Measurements from ENCODE around the gene IQCH.

The IQCH gene

DNA sequence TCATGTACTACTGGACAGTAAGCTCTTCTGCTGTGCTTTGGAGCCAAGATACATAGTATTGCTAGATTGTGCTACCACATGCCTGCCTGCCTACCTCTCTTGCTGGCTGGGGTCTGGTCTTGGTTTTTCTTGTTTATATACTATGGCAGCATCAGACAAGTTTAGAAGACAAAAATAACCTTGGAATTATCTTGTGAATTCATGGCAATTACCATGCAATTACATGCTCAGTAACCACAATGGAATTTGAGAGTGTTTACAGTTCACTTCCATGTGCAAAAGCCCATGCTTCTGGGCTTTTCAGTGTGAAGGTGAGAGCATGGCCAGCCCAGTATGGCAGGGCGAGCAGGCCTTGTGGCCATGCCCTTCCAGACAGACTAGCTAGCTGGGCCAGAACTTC is 218.4 kb downstream of the IQCH start:
- no peak overlapping the region for H3K4me2 ChIP-seq
- H3K27me3 ChIP-seq = no peaks in the 10 kb centered on the region
- no peak overlapping the region for H3K9ac ChIP-seq
- H3K4me3 ChIP-seq = no peak overlapping the region
- TF ChIP-seq Cebpa-rat (IDR thresholded peaks at IDR 0.05) = no peak
- peaks cover 0 to 3% (median 0%) of the 10 kb centered on the region in 11 experiments; a peak in 1 of 22 replicates for H3K36me3 ChIP-seq
- H3K9me3 ChIP-seq (replicated peaks in 1 of 11) = no peaks in the 10 kb centered on the region
- H4K20me1 ChIP-seq = no peaks in the 10 kb centered on the region
- no peaks in the 10 kb centered on the region for H3K4me1 ChIP-seq
- no peak overlapping the region for H3K27ac ChIP-seq

DNA sequence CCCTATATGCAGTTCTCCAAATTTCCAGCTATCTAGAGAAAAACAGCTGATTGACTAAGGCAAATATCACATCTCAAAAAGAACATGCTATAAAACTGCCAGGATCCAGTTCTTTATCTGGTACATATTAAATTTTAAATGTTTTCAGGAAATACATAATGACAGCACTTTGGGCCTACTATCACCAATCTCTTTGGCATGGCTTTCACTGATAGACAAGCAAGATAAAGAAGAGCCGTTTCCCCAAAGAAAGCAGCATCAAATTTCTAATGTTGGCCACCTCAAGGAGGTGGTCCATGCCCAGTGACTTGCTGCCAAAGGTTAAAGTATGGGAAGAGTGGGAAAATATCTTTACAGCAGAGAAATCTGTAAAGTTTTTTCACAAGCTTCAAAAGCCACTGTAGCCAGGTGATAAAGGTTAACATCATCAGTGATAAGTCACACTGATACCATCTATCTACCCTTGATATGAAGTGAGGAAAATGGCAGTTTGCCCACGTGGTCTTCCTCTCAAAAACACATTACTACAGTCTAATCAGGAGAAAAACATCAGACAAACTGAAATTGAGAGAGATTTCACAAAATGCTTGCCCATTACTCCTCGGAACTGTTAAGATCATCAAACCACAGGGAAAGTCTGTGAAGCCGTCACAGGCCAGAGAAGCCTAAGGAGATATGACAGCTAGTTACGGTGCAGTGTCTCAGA is 220.0 kb downstream of the IQCH start:
- Histone ChIP-seq H3K27ac (no peak overlapping the region), H3K4me2 (no peak overlapping the region), H3K4me1 (no peaks in the 10 kb centered on the region), H3K9ac (no peak overlapping the region), H3K4me3 (no peak overlapping the region), H3K36me3 (peaks cover 0 to 3% (median 0%) of the 10 kb centered on the region in 11 experiments; a peak in 1 of 22 replicates), H3K27me3 (no peaks in the 10 kb centered on the region), H3K9me3 (replicated peaks in 1 of 11) (no peaks in the 10 kb centered on the region), H4K20me1 (no peaks in the 10 kb centered on the region)
- TF ChIP-seq Cebpa-rat (IDR thresholded peaks at IDR 0.05) = no peak

DNA sequence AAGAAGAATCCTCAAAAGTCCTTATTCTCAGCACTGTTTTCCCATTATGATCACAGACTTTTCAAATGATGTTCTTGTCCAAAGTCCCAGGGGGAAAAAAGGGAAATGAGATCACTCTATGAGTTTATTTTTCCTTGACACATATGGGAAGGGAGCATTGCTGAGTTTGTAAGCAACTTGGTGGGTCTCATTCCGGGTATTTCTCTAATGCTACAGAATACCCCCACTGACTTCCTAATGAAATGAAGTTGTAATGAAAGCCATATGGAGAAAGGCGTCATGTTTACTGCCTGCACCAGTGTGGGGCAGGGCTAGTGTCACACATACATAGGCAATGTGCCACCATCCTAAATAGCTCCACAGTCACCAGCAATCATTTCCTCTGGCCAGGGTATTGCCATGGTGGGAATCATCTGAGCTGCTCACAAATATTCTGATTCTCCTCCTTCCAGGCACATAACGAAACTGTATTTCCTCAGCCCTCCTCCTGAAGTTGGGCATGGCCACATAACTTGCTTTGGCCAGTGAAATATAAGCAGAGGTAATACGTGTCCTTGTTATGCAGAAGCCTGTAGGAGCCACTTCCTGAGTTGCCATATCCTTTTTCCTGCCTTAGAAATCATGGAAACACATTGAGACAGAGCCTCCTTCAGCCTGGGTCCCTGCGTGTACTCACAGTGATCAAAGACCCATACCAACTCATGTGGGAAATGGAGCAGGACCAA is 225.4 kb downstream of the IQCH start:
- H3K36me3 ChIP-seq = no peaks in the 10 kb centered on the region
- no peak for TF ChIP-seq Cebpa-rat (IDR thresholded peaks at IDR 0.05)
- no peak overlapping the region for H3K4me3 ChIP-seq
- no peak overlapping the region for H3K27ac ChIP-seq
- H3K4me1 ChIP-seq = no peaks in the 10 kb centered on the region
- H3K27me3 ChIP-seq = no peaks in the 10 kb centered on the region
- no peaks in the 10 kb centered on the region for H4K20me1 ChIP-seq
- H3K9me3 ChIP-seq (replicated peaks in 1 of 11) = peaks cover 0 to 4% (median 0%) of the 10 kb centered on the region in 11 experiments; a peak in 1 of 22 replicates
- no peak overlapping the region for H3K4me2 ChIP-seq
- no peak overlapping the region for H3K9ac ChIP-seq

DNA sequence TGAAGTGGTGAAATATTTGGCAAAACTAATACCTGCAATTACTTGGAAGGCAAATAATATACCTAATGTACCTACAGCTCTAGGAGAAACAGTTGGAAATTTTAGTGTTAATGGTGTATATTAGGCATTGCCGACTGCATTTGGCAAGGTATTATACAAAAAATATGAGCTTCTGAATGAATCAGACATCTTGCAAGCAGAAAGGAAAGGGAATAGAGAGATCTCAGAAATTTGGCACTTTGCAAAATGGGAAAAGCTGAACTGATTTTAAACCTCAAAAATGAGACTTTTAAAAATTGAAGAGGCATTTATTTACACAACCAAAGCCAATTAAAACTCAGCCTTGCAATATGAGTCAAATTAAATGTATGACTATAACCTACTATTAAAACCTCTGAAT is 226.2 kb downstream of the IQCH start:
- TF ChIP-seq Cebpa-rat (IDR thresholded peaks at IDR 0.05) = no peak
- H3K4me1 ChIP-seq = no peaks in the 10 kb centered on the region
- no peak overlapping the region for H3K4me2 ChIP-seq
- H3K27ac ChIP-seq = no peak overlapping the region
- no peak overlapping the region for H3K9ac ChIP-seq
- H3K9me3 ChIP-seq (replicated peaks in 1 of 11) = peaks cover 0 to 4% (median 0%) of the 10 kb centered on the region in 11 experiments; a peak in 2 of 22 replicates
- H3K27me3 ChIP-seq = no peaks in the 10 kb centered on the region
- H4K20me1 ChIP-seq = no peaks in the 10 kb centered on the region
- no peaks in the 10 kb centered on the region for H3K36me3 ChIP-seq
- no peak overlapping the region for H3K4me3 ChIP-seq

DNA sequence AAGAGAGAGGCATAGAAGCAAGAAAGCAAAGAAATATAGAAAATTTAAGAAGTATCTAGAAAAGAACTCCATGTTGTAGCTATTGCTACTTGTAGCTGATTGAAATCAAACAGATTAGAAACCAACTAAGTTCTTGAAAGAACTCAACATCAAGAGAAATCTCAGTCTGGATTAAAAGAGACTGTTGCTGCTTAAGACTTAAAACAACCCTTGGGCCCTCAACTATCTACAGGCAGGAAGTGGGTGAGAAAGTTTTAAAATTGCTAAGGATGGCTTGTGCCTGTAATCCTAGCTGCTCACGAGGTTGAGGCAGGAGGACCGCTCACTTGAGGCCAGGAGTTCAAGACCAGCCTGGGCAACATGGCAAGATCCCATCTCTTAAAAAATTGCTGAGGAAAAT is 227.1 kb downstream of the IQCH start:
- peaks cover 0 to 4% (median 0%) of the 10 kb centered on the region in 11 experiments; a peak in 2 of 22 replicates for H3K9me3 ChIP-seq (replicated peaks in 1 of 11)
- no peak for TF ChIP-seq Cebpa-rat (IDR thresholded peaks at IDR 0.05)
- H3K9ac ChIP-seq = no peak overlapping the region
- H4K20me1 ChIP-seq = no peaks in the 10 kb centered on the region
- no peaks in the 10 kb centered on the region for H3K4me1 ChIP-seq
- no peak overlapping the region for H3K27ac ChIP-seq
- H3K4me3 ChIP-seq = no peak overlapping the region
- no peaks in the 10 kb centered on the region for H3K27me3 ChIP-seq
- no peak overlapping the region for H3K4me2 ChIP-seq
- H3K36me3 ChIP-seq = no peaks in the 10 kb centered on the region

GRCh38 chr15:67495585-67495984 is 241.0 kb downstream of the IQCH start:
- no peaks in the 10 kb centered on the region for H3K9me3 ChIP-seq (replicated peaks in 1 of 11)
- no peaks in the 10 kb centered on the region for H3K27me3 ChIP-seq
- no peak overlapping the region for H3K4me2 ChIP-seq
- H3K4me3 ChIP-seq = no peak overlapping the region
- no peaks in the 10 kb centered on the region for H3K36me3 ChIP-seq
- H3K27ac ChIP-seq = no peak overlapping the region
- no peak for TF ChIP-seq Cebpa-rat (IDR thresholded peaks at IDR 0.05)
- no peak overlapping the region for H3K9ac ChIP-seq
- H4K20me1 ChIP-seq = no peaks in the 10 kb centered on the region
- no peaks in the 10 kb centered on the region for H3K4me1 ChIP-seq

DNA sequence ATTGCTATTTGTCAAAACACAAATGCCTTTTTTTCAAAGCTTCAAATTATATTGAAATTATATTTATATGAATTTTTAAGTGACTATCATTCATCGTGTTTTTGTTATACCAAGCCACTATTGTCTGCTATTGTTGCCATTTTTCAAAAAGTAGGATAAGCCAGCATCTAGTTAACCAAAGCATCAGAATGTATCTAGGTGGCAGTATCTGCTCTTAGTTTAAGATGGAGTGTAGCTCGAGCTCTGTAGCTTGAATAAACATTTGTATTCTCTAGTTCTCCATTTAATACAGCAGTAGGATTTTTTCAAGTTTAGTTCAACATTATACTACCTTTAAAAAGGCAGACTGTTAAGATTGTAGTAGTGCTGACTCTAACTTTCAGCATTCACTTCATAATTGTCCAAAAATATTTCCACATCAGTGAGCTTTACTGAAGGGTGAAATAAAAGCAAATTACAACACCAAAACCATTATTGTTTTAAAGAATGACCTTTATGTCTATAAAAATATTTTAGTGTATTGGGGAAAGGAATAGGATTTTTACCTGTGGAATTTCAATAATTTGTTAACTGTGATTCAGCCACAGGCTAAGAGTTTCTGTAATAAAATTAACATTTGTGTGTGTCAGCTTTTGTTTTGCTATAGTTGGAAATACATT is 246.7 kb downstream of the IQCH start:
- peaks cover 3 to 22% (median 6%) of the 10 kb centered on the region in 10 experiments; a peak in 16 of 20 replicates for H3K4me1 ChIP-seq
- no peak overlapping the region for H3K4me3 ChIP-seq
- no peaks in the 10 kb centered on the region for H3K36me3 ChIP-seq
- no peak overlapping the region for H3K4me2 ChIP-seq
- H3K9me3 ChIP-seq (replicated peaks in 1 of 11) = no peaks in the 10 kb centered on the region
- no peak for TF ChIP-seq Cebpa-rat (IDR thresholded peaks at IDR 0.05)
- H3K27me3 ChIP-seq = no peaks in the 10 kb centered on the region
- no peak overlapping the region for H3K9ac ChIP-seq
- no peak overlapping the region for H3K27ac ChIP-seq
- no peaks in the 10 kb centered on the region for H4K20me1 ChIP-seq

DNA sequence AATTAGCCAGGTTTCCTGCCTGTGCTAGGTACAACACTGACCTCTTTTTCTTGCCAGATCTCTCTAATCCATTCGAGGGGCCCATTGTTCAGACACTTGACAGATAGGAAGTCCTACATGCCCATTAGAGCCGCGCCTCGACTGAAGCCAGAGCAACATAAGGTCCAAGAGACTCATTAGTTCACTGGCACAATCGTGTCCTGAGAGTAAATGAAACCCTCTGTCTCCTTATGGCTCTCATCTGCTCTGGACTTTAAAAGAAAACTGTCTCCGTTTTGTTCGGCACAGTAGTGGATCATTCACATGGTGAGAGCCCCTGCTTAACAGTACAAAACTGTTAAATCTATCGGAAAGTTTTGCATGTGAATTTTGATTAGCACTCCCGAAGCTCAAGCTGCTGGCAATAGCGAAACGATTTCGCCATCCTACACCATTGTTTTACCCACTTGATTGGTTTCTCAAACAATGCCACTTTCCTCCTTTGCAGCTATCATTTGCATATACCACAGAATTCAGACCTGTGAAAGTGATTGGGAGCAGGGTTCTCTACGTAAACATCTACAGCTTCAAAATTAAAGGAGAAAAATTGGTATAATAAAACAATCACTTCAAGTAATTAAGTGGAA is 247.4 kb downstream of the IQCH start:
- TF ChIP-seq Cebpa-rat (IDR thresholded peaks at IDR 0.05) = no peak
- H3K27ac ChIP-seq = no peak overlapping the region
- no peaks in the 10 kb centered on the region for H3K27me3 ChIP-seq
- H3K9ac ChIP-seq = no peak overlapping the region
- H3K9me3 ChIP-seq (replicated peaks in 1 of 11) = no peaks in the 10 kb centered on the region
- H3K4me1 ChIP-seq = peaks cover 5 to 28% (median 12%) of the 10 kb centered on the region in 10 experiments; a peak in 18 of 20 replicates
- no peak overlapping the region for H3K4me3 ChIP-seq
- no peaks in the 10 kb centered on the region for H4K20me1 ChIP-seq
- no peak overlapping the region for H3K4me2 ChIP-seq
- H3K36me3 ChIP-seq = no peaks in the 10 kb centered on the region

DNA sequence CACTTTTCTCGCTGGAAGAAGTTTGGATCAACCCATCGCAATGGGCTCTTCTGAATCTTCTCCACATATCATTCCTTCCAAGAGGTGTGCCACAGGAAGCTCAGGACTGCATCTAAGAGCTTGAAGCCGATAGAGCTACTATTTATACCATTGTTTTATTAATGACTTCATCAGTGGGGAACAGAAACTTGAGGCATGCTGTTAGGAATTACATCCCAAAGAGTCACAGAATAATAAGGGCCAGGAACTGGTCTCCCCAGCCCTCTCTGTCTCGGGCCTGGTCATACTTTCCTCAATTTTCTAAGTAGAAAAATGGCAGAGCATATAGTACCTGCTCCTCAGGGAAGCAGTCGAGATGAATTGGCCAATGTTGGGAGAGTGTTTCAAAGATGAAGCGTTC is 249.5 kb downstream of the IQCH start:
- no peak overlapping the region for H3K27ac ChIP-seq
- no peak overlapping the region for H3K4me3 ChIP-seq
- peaks cover 5 to 38% (median 16%) of the 10 kb centered on the region in 10 experiments; a peak in 19 of 20 replicates for H3K4me1 ChIP-seq
- no peaks in the 10 kb centered on the region for H4K20me1 ChIP-seq
- no peak for TF ChIP-seq Cebpa-rat (IDR thresholded peaks at IDR 0.05)
- no peak overlapping the region; a peak in 1 of 22 replicates for H3K4me2 ChIP-seq
- no peaks in the 10 kb centered on the region for H3K9me3 ChIP-seq (replicated peaks in 1 of 11)
- no peaks in the 10 kb centered on the region for H3K27me3 ChIP-seq
- H3K36me3 ChIP-seq = no peaks in the 10 kb centered on the region
- no peak overlapping the region for H3K9ac ChIP-seq

Data from BLaER1 treated with 17β-estradiol and CSF1 and Interleukin-3, amounts not matched to agents 10 nM and 100 nM (cell line).